Ishikawa (cell line): ENCODE results near the gene NKX6-1.

Source experiments
- CEBPB ChIP-seq: IDR thresholded peaks from 2 replicates; pipeline ENCODE4 v1.6.1; 2012
- CREB1 ChIP-seq: IDR thresholded peaks from 2 replicates; pipeline ENCODE4 v1.6.1; 2012; ENCODE audit warnings: low read depth
- EGR1 ChIP-seq: IDR thresholded peaks from 2 replicates; pipeline ENCODE4 v1.6.1; 2012
- EP300 ChIP-seq: IDR thresholded peaks from 2 replicates; pipeline ENCODE4 v1.6.1; 2012; ENCODE audit warnings: borderline replicate concordance
- FOXM1 ChIP-seq: IDR thresholded peaks from 2 replicates; pipeline ENCODE4 v1.6.1; 2012; ENCODE audit warnings: low read depth, borderline replicate concordance
- MAX ChIP-seq: IDR thresholded peaks from 2 replicates; pipeline ENCODE4 v1.6.1; 2012
- NFIC ChIP-seq: IDR thresholded peaks from 2 replicates; pipeline ENCODE4 v1.6.1; 2012
- RAD21 ChIP-seq: IDR thresholded peaks from 2 replicates; pipeline ENCODE4 v1.6.1; 2012; ENCODE audit warnings: low read depth
- REST ChIP-seq: IDR thresholded peaks from 2 replicates; pipeline ENCODE4 v1.6.1; 2012; ENCODE audit warnings: low read depth, mild to moderate bottlenecking
- TAF1 ChIP-seq: IDR thresholded peaks from 2 replicates; pipeline ENCODE4 v1.6.1; 2012; ENCODE audit warnings: low read depth, mild to moderate bottlenecking
- TCF12 ChIP-seq: IDR thresholded peaks from 2 replicates; pipeline ENCODE4 v1.6.1; 2012; ENCODE audit warnings: low read depth
- TEAD4 ChIP-seq: IDR thresholded peaks from 2 replicates; pipeline ENCODE4 v1.6.1; 2012
- USF1 ChIP-seq: IDR thresholded peaks from 2 replicates; pipeline ENCODE4 v1.6.1; 2012
- YY1 ChIP-seq: IDR thresholded peaks from 2 replicates; pipeline ENCODE4 v1.6.1; 2012; ENCODE audit warnings: low read depth
- ZBTB7A ChIP-seq: IDR thresholded peaks from 2 replicates; pipeline ENCODE4 v1.6.1; 2012; ENCODE audit warnings: low read depth

Gene NKX6-1

DNA sequence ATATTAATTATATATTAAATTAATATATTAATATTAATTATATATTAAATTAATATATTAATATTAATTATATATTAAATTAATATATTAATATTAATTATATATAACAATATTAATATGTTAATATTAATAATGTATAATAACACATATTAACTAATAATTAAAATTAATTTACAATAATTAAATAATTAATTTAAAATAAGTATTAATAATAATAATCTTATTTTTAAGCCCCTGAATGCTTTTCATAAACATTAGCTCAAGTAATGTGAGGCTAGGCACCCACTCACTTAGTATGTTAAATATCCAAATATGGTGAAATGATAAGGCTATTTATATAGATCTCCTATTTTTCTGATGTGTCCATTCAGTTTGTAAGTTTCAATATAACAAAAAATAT is 26.9 kb downstream of the NKX6-1 start:
- TF ChIP-seq CEBPB, result no peak
- TF ChIP-seq MAX, result no peak
- TF ChIP-seq EGR1, result no peak
- no peak for TF ChIP-seq TEAD4
- TF ChIP-seq EP300, result no peak
- TF ChIP-seq CREB1, result no peak
- TF ChIP-seq REST, result no peak
- no peak for TF ChIP-seq TAF1
- TF ChIP-seq USF1, result no peak
- no peak for TF ChIP-seq RAD21

DNA sequence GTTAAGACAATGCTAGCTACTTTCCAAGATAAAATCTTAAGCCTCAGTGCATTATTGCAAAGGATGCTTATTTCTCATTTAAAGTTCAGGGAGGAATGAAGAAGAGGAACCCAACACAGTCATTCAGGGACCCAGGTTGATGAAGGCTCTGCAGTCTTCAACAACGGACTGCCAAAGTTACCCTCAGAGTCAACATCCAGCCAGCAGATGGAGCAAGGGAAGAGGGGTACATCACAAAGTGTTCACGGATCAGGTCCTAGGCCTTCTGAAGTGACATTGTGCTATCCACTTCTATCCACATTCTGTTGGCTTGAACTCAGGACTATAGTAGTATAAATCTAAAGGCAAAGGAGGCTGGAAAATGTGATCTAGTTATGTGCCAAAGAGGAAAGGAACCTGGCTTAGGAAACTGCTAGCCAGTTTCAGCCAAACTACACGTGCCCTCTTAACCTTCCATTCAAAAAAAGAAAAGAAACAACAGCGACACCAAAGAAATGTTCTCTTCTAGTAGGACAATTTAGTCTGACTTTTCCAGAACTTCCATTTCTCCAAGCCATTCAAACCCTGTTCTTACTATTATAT is 28.8 kb downstream of the NKX6-1 start:
- peak; percentile 38 for TF ChIP-seq RAD21
- TF ChIP-seq USF1, result no peak

- TF ChIP-seq USF1, result no peak
- TF ChIP-seq TCF12, result no peak
- no peak for TF ChIP-seq RAD21
- TF ChIP-seq TAF1, result no peak
- no peak for TF ChIP-seq YY1
- TF ChIP-seq EGR1, result no peak
- TF ChIP-seq ZBTB7A, result no peak
- no peak for TF ChIP-seq MAX
- TF ChIP-seq TEAD4, result no peak
- no peak for TF ChIP-seq FOXM1
- no peak for TF ChIP-seq REST
- TF ChIP-seq CREB1, result no peak
- TF ChIP-seq EP300, result no peak
- TF ChIP-seq CEBPB, result no peak
- TF ChIP-seq NFIC, result no peak
These were observed 31.5 kb downstream of the NKX6-1 start for GRCh38 chr4:84467601-84468000.

GRCh38 chr4:84459783-84460182 is 39.3 kb downstream of the NKX6-1 start:
- TF ChIP-seq EGR1, result no peak
- TF ChIP-seq YY1, result no peak

- TF ChIP-seq CEBPB (no peak), RAD21 (no peak), TEAD4 (no peak), USF1 (no peak), ZBTB7A (no peak), TAF1 (no peak), FOXM1 (no peak), NFIC (no peak), EGR1 (no peak), EP300 (no peak), REST (no peak), MAX (no peak), YY1 (no peak), CREB1 (no peak), TCF12 (no peak)
These were observed 42.9 kb downstream of the NKX6-1 start for GRCh38 chr4:84456157-84456556.
